HEK293T (cell line): ENCODE measurements around the gene MBNL2.

ENCODE experiments used
- BHLHE40 ChIP-seq: fragments of 450-650 bp; IDR thresholded peaks from 2 replicates; pipeline ENCODE4 v1.6.1; 2016; ENCODE audit warnings: mild to moderate bottlenecking, moderate library complexity, borderline replicate concordance
- ELF4 ChIP-seq: fragments of 450-650 bp; IDR thresholded peaks from 2 replicates; pipeline ENCODE4 v1.6.1; 2017; ENCODE audit warnings: antibody characterized with exemption
- FOXA1 ChIP-seq: fragments of 450-650 bp; IDR thresholded peaks from 2 replicates; pipeline ENCODE4 v1.6.1; 2016; ENCODE audit warnings: mild to moderate bottlenecking
- FOXK2 ChIP-seq: fragments of 450-650 bp; IDR thresholded peaks from 2 replicates; pipeline ENCODE4 v1.6.1; 2016; ENCODE audit warnings: mild to moderate bottlenecking
- FOXM1 ChIP-seq: fragments of 450-650 bp; IDR thresholded peaks from 2 replicates; pipeline ENCODE4 v1.6.1; 2017; ENCODE audit warnings: mild to moderate bottlenecking, borderline replicate concordance
- NFRKB ChIP-seq: fragments of 450-650 bp; IDR thresholded peaks from 2 replicates; pipeline ENCODE4 v1.6.1; 2016; ENCODE audit warnings: mild to moderate bottlenecking, moderate library complexity
- SP1 ChIP-seq: fragments of 450-650 bp; IDR thresholded peaks from 2 replicates; pipeline ENCODE4 v1.6.1; 2017
- SUZ12 ChIP-seq: fragments of 450-650 bp; IDR thresholded peaks from 2 replicates; pipeline ENCODE4 v1.6.1; 2016; ENCODE audit warnings: mild to moderate bottlenecking
- TARDBP ChIP-seq: fragments of 450-650 bp; IDR thresholded peaks from 2 replicates; pipeline ENCODE4 v1.6.1; 2016
- ZNF384 ChIP-seq: fragments of 450-650 bp; IDR thresholded peaks from 2 replicates; pipeline ENCODE4 v1.6.1; 2016

DNA sequence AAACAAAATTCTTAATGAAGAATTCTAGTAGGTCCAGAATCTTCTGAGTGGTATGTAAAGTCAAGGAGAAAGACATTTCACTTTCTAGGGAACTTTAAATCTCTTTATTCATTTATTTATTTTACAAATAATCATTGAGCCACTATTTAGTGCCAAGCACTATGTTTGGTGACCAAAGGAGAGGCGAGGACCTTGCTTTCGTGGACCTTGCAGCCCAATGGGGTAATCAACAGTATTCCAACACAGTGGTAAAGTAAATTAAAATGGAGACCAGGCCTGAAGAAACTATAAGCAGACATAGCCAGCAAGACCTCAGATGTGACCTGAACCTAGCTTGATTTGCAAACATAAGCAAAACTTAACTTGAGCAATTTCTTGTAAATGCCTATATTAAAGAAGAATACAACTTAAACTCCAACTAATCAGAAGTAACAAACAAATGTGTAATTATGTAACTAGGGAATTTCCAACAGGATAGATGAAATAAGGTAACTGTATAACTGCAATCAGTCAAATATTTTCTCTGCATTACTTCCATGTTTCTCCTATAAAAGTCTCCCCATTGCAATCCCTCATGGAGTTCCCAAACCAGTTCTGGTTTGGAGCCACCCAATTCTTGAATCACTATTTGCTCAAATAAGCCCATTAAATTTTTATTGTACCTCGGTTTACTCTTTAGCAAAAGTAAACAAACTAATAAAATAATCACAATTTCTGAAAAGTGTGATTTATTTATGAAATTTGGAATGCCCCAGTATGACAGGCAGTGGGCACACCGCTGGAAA is 67.6 kb downstream of the MBNL2 start:
- TF ChIP-seq FOXM1 (no peak), SUZ12 (no peak), FOXK2 (no peak), TARDBP (no peak), NFRKB (no peak), SP1 (no peak), ELF4 (no peak), FOXA1 (no peak), ZNF384 (no peak), BHLHE40 (no peak)
